Measurements from ENCODE around the gene DMRTC1.
"Not testable (repeated sequence)": the region's sequence is repeated elsewhere in the genome, so short reads cannot be mapped to it uniquely, and the experiment has no call there.

DNA sequence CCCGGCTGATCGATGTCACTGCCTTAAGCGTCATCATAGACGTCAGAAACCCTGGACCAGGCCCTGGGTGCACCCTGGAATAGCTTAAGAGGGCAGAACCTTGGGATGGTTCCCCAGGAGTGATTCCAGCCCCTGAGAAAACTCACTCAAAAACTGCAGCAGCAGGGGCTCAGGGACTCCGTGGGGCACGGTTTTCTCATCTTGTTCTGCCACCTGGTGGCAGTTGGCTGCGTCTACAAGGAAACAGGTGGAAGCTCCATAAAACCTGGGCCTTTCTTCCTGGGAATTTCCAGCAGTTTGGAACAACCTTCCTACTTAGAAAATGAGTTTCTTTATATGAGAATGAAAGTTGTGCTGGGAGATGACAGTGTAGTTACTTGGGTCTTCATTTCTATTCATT, 7.2 kb downstream of the DMRTC1 start:
- TF ChIP-seq, protein P1, sequence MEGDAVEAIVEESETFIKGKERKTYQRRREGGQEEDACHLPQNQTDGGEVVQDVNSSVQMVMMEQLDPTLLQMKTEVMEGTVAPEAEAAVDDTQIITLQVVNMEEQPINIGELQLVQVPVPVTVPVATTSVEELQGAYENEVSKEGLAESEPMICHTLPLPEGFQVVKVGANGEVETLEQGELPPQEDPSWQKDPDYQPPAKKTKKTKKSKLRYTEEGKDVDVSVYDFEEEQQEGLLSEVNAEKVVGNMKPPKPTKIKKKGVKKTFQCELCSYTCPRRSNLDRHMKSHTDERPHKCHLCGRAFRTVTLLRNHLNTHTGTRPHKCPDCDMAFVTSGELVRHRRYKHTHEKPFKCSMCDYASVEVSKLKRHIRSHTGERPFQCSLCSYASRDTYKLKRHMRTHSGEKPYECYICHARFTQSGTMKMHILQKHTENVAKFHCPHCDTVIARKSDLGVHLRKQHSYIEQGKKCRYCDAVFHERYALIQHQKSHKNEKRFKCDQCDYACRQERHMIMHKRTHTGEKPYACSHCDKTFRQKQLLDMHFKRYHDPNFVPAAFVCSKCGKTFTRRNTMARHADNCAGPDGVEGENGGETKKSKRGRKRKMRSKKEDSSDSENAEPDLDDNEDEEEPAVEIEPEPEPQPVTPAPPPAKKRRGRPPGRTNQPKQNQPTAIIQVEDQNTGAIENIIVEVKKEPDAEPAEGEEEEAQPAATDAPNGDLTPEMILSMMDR (IDR thresholded peaks at IDR 0.05): not testable (repeated sequence)
- TF ChIP-seq POLR2AphosphoS5, EP300, POLR2A (IDR thresholded peaks at IDR 0.05): not testable (repeated sequence)
